Heart left ventricle (tissue), 16 donors: Measurements from ENCODE around the gene ZBTB21. TPM values are rescaled to one million over a fixed set of nuclear protein-coding genes. Genes with fewer than 3 reads are reported as not detected.

Experiments
- ATAC-seq, 4 donors: fragments of 200-7000 bp; cut with Tn5 transposase; one replicate each; pipeline ENCODE4 v1.9.1; 2020 to 2022; ENCODE audit warnings: moderate library complexity in 4 of 4, mild to moderate bottlenecking in 3 of 4, moderate number of reproducible peaks in 1 of 4
- DNase-seq, 5 donors: peaks; one replicate each; pipeline ENCODE4 v3.0.0-alpha.2; 2020
- H3K27ac ChIP-seq, 12 donors: fragments of 200-600 bp; sonication (generic) in 4 of 12; one replicate each; pipeline versions ENCODE4 v1.5.0 to v1.8.0; 2016 to 2022; ENCODE audit warnings: mild to moderate bottlenecking in 2 of 12
- H3K27me3 ChIP-seq, 9 donors: fragments of 200-600 bp; sonication (generic) in 2 of 9; one replicate each; pipeline versions ENCODE4 v1.5.1 to v1.8.0; 2016 to 2022; ENCODE audit warnings: mild to moderate bottlenecking in 3 of 9
- H3K36me3 ChIP-seq, 9 donors: fragments of 200-600 bp; sonication (generic) in 2 of 9; one replicate each; pipeline versions ENCODE4 v1.5.0 to v1.8.0; 2018 to 2022; ENCODE audit warnings: mild to moderate bottlenecking in 2 of 9
- H3K4me1 ChIP-seq, 12 donors: fragments of 200-600 bp; sonication (generic) in 4 of 12; one replicate each; pipeline versions ENCODE4 v1.5.0 to v1.8.0; 2016 to 2022; ENCODE audit warnings: mild to moderate bottlenecking in 3 of 12
- H3K4me3 ChIP-seq, 12 donors: fragments of 200-600 bp; sonication (generic) in 4 of 12; one replicate each; pipeline versions ENCODE4 v1.5.0 to v1.8.0; 2017 to 2022; ENCODE audit warnings: mild to moderate bottlenecking in 9 of 12, moderate library complexity in 4 of 12
- H3K9me3 ChIP-seq, 12 donors: fragments of 200-600 bp; sonication (generic) in 4 of 12; one replicate each; pipeline versions ENCODE4 v1.5.0 to v1.8.0; 2016 to 2022; ENCODE audit warnings: mild to moderate bottlenecking in 1 of 12
- CTCF ChIP-seq, 12 donors: fragments of 200-600 bp; sonication (generic) in 4 of 12; IDR thresholded peaks; one replicate each; pipeline versions ENCODE4 v1.5.0 to v1.8.0; 2018 to 2022; ENCODE audit warnings: antibody characterized with exemption in 12 of 12, mild to moderate bottlenecking in 5 of 12
- POLR2A ChIP-seq, 2 donors: fragments of 450-650 bp; IDR thresholded peaks; one replicate each; pipeline ENCODE4 v1.6.1; 2017; ENCODE audit warnings: antibody characterized with exemption in 2 of 2, mild to moderate bottlenecking in 2 of 2, moderate library complexity in 2 of 2
- WGBS, 4 donors: extraction: QIAGEN DNeasy Blood & Tissue Kit in 2 of 4; methylation state at CpG; one replicate each; pipeline versions ENCODE4 v1.1.5 to v1.1.7; 2013 to 2018; 5-methylcytosine and 5-hydroxymethylcytosine counted together
- intact Hi-C, 10 donors: fragments of 100-400 bp; cut with DNase I; formaldehyde crosslinking; loops; one replicate each; pipeline versions ENCODE4 v1.11.1 to v1.14.2; 2022
- polyA plus RNA-seq, 2 donors: library from polyadenylated mRNA; stranded (reverse); fragments of 200-250 nt; gene quantifications; one replicate each; pipeline ENCODE4 v1.2.3, GENCODE V29; 2013
- total RNA-seq, 9 donors: library from RNA; depleted of rRNA in 2 of 9; stranded (reverse); fragments of >200 nt in 2 of 9; fragmentation: NEBNext Ultra II Directional in 3 of 9; extraction: Animal tissue kit (Norgen Biotek cat#: 25700) in 3 of 9; gene quantifications; one replicate each; pipeline versions ENCODE4 v1.1.0 to v1.2.4, GENCODE V29; 2016 to 2023
- donor health status: ischemic (EF 13 %, LVEDD 7.1; RV severe dilation, severe dysfunction).
- donor health status: healthy with polysubstance abuse.
- donor health status: DM: no; HTN: yes; CAD: no.
- donor health status: DM: no; HTN: no; CAD: no.
- donor health status: ischemic (EF 25% LVEDD 6.9; RV normal size, moderate dysfunction).
- donor health status: ischemic (EF 25% LVEDD 5.7; RV mildly dilated, moderate dysfunction).
- donor health status: healthy.
- donor health status: DM: yes; HTN: yes; CAD: no.
- donor health status: ischemic (EF 35%, LVEDD 5.7; RV mildly dilated, moderate dysfunction).
- donor health status: nonischemic (EF 11% LVEDD 7.7; RV severe dilation, severe dysfunction).
- donor health status: DM: yes; HTN: yes; CAD: no.
- donor health status: PGD.
- donor health status: ischemic (EF 29% LVEDD 5.4; RV normal size, mild dysfunction).
- donor health status: nonischemic (EF 23%, LVEDD 6.1; RV moderate dilation, normal function).

The ZBTB21 gene
- total and polyA plus RNA-seq, 11 donors, result 1.2 to 10.2 (median 6.1) TPM

- intact Hi-C loops, result loop anchor here in 5 of 10 donors (5.0 to 10.0 kb wide), 6 partner anchors 50 to 227 kb away; partner anchors contain the start of genes C2CD2 (in 1 of the 5) and PRDM15 (in 1 of the 5)
- TF ChIP-seq POLR2A (IDR thresholded peaks at IDR 0.05) (no peak), CTCF (IDR thresholded peaks at IDR 0.05) (no peak)
These were observed 2.7 kb downstream of the ZBTB21 start for GRCh38 chr21:42007356-42007940.

GRCh38 chr21:42006765-42007164 lies 3.4 kb downstream of the ZBTB21 start:
- no peaks in the 10 kb centered on the region for H3K27me3 ChIP-seq
- DNase-seq (no peak), ATAC-seq (no peak)
- H3K36me3 ChIP-seq, result peaks cover 0 to 19% (median 3%) of the 10 kb centered on the region in 9 donors
- H3K27ac ChIP-seq, result no peak overlapping the region
- 97 to 100% (median 99%) methylated on average over 1 of the region's 1 CpG for WGBS, 4 donors
- H3K9me3 ChIP-seq, result no peaks in the 10 kb centered on the region
- H3K4me3 ChIP-seq, result no peak overlapping the region
- TF ChIP-seq POLR2A (IDR thresholded peaks at IDR 0.05), result no peak
- no peak for TF ChIP-seq CTCF (IDR thresholded peaks at IDR 0.05)
- H3K4me1 ChIP-seq, result peaks cover 0 to 20% (median 11%) of the 10 kb centered on the region in 12 donors
- intact Hi-C loops, result loop anchor here in 5 of 10 donors (5.0 to 10.0 kb wide), 6 partner anchors 49 to 228 kb away; partner anchors contain the start of genes C2CD2 (in 1 of the 5) and PRDM15 (in 1 of the 5)

More at GRCh38 chr21:42007356-42007940, 2.7 kb downstream of the ZBTB21 start:
- H3K9me3 ChIP-seq, result no peaks in the 10 kb centered on the region
- peaks cover 0 to 2% (median 0%) of the 10 kb centered on the region in 9 donors for H3K27me3 ChIP-seq
- peaks cover 0 to 20% (median 11%) of the 10 kb centered on the region in 12 donors for H3K4me1 ChIP-seq
- no peak overlapping the region for H3K27ac ChIP-seq
- H3K36me3 ChIP-seq, result peaks cover 0 to 12% (median 0%) of the 10 kb centered on the region in 9 donors
- WGBS, 4 donors, result 92 to 96% (median 94%) methylated on average over 6 of the region's 6 CpGs
- DNase-seq, result no peak
- ATAC-seq, result no peak
- H3K4me3 ChIP-seq, result no peak overlapping the region

- DNase-seq (no peak), ATAC-seq (no peak)
- Histone ChIP-seq H3K27me3 (no peaks in the 10 kb centered on the region), H3K27ac (no peak overlapping the region), H3K4me1 (peaks cover 0 to 11% (median 7%) of the 10 kb centered on the region in 12 donors), H3K9me3 (no peaks in the 10 kb centered on the region), H3K36me3 (peaks cover 0 to 35% (median 11%) of the 10 kb centered on the region in 9 donors), H3K4me3 (no peak overlapping the region)
- 96 to 97% (median 97%) methylated on average over 5 of the region's 5 CpGs for WGBS, 4 donors
- TF ChIP-seq CTCF (IDR thresholded peaks at IDR 0.05), result no peak
- TF ChIP-seq POLR2A (IDR thresholded peaks at IDR 0.05), result no peak
- intact Hi-C loops, result loop anchor here in 5 of 10 donors (5.0 to 10.0 kb wide), 6 partner anchors 47 to 230 kb away; partner anchors contain the start of genes C2CD2 (in 1 of the 5) and PRDM15 (in 1 of the 5)
These were observed 5.6 kb downstream of the ZBTB21 start for GRCh38 chr21:42004406-42005199.

GRCh38 chr21:42003051-42003461 lies 7.1 kb downstream of the ZBTB21 start:
- no peak for TF ChIP-seq CTCF (IDR thresholded peaks at IDR 0.05)
- Histone ChIP-seq H3K4me1 (peaks cover 0 to 3% (median 0%) of the 10 kb centered on the region in 12 donors), H3K27me3 (no peaks in the 10 kb centered on the region), H3K4me3 (no peak overlapping the region), H3K9me3 (no peaks in the 10 kb centered on the region), H3K36me3 (peaks cover 0 to 42% (median 11%) of the 10 kb centered on the region in 9 donors), H3K27ac (no peak overlapping the region)
- no peak for DNase-seq
- no peak for ATAC-seq
- 73 to 81% (median 75%) methylated on average over 4 of the region's 4 CpGs for WGBS, 4 donors
- intact Hi-C loops, result loop anchor here in 3 of 10 donors (10.0 kb wide), 3 partner anchors 68 to 232 kb away; partner anchors contain the start of gene PRDM15 (in 1 of the 3)
